GM21576 (cell line): ENCODE measurements around the gene ACACB.
"Not testable (repeated sequence)": the region's sequence is repeated elsewhere in the genome, so short reads cannot be mapped to it uniquely, and the experiment has no call there.

Experiments used
- ATAC-seq: cut with Tn5 transposase; IDR thresholded peaks from one replicate; pipeline ENCODE4 v1.9.1; 2021; ENCODE audit warnings: mild to moderate bottlenecking, moderate library complexity; ENCODE audit not compliant: unreplicated experiment

The ACACB gene

DNA sequence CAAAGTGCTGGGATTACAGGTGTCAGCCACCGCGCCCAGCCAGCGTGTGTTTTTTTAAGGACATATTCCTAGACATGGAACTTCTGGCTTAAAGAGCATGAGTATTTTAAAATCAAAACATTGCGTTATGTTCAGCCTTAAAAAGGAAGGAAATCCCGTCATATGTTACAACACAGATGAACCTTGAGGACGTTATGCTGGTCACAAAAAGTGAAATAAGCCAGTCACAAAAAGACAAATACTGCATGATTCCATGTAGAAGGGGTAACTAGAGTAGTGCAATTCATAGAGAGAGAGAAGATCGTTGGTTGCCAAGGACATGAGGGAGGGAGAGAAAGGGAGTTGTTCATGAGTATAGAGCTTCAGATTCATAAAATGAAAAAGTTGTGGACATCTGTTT, 53.9 kb downstream of the ACACB start:
- ATAC-seq = no peak

DNA sequence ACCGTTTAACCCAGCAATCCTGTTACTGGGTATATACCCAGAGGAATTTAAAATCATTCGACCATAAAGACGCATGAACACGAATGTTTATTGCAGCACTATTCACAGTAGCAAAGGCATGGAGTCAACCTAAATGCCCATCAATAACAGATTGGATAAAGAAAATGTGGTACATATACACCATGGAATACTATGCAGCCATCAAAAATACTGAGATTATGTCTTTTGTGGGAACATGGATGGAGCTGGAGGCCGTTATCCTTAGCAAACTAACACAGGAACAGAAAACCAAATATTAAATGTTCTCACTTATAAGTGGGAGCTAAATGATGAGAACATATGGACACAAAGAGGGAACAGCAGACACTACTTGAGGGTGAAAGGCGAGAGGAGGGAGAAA, 56.4 kb downstream of the ACACB start:
- not testable (repeated sequence) for ATAC-seq

DNA sequence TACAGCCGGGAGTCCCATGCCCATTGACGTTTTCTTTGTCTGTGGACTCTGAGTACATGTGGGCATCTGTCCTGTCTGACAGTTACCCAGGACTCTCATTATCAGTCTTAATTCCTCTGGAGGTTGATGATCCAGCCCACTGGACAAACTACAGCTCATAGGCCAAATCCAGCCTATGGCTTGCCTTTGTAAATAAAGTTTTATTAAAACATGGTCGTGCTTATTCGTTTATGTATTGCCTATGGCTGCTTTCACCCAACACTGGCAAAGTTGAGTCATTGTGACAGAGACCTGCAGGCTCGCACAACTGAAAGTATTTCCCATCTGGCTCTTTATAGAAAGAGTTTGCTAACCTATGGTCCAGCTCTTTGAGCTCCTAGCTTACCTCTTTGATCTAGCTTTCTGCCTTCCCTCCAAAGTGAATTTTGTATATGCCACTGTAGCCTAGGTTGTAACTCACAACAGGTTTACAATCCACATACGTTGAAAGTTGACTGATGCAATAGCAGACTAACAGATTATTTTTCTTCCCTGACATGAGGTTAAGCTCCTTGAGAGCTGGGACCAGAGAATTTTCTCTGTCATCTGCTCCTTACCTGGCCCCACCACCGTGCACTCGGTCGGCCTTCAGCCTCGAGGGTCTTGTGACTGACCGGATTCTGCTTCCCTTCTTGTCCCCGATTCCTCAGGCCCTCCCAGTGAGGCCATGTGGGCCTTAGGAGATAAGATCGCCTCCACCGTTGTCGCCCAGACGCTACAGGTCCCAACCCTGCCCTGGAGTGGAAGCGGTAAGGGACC, 57.3 kb downstream of the ACACB start:
- ATAC-seq = no peak

DNA sequence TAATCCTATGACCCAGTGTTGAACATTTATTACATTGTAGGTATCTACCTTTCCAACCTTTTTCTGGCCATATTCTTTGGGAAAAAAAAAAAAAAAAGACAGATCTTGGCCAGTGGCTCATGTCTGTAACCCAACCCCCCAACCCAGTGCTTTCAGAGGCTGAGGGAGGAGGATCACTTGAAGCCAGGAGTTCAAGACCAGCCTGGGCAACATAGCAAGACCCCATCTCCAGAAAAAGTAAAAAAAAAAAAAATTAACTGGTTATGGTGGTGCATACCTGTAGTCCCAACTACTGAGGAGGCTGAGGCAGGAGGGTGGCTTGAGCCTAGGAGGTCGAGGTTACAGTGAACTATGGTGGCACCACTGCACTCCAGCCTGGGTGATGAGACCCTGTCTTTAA, 58.1 kb downstream of the ACACB start:
- ATAC-seq = no peak

DNA sequence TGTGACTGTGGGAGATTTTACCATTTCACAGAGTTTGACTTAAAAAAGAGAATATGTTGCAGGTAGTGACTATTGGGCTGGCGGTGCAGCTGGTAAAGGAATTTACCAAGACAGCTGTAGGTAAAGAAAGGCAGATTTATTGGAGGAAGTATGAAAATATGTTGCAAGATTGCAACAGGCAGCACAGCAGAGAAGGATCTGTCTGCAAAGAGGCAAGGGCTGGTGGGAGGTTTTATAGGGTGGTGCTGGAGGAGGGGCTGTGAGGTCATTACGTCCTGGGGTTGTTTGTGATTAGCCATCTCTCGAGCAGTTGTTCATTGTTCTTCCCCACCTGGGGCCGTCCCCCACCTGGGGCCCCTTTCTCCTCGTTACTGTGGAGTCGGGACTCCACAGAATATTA, 62.1 kb downstream of the ACACB start:
- no peak for ATAC-seq

DNA sequence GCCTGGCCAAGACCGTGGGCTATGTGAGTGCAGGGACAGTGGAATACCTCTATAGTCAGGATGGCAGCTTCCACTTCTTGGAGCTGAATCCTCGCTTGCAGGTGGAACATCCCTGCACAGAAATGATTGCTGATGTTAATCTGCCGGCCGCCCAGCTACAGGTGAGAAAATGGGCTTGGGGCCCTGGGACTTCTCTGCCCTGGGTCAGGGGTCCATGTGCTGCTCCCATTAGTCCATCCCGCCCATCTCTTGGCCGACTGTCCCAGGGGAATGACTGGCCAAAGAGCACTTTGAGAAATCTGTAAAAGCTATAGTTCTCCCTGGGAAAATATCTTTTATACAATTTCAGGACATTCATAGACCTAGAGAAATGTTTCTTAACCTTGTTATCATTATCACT, 63.5 kb downstream of the ACACB start:
- no peak for ATAC-seq

DNA sequence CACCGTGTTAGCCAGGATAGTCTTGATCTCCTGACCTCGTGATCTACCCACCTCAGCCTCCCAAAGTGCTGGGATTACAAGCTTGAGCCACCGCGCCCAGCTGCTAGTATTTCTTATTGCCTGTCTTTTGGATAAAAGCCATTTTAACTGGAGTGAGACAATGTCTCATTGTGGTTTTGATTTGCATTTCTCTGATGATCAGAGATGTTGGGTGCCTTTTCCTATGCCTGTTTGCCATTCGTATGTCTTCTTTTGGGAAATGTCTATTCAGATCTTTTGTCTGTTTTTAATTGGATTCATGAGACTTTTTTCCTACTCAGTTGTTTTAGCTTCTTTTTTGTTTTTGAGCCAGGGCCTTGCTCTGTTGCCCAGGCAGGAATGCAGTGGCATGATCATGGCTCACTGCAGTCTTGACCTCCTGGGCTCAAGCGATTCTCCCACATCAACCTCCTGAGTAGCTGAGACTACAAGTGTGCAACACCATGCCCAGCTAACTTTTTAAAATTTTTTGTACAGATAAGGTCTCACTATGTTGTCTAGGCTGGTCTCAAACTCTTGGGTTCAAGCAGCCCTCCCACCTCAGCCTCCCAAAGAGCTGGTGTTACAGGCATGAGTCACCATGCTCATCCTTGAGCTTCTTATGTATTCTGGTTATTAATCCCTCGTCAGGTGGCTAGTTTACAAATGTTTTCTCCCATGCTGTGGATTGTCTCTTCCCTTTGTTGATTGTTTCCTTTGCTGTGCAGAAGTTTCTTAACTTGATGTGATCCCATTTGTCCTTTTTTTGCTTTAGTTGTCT, 65.9 kb downstream of the ACACB start:
- ATAC-seq = no peak

DNA sequence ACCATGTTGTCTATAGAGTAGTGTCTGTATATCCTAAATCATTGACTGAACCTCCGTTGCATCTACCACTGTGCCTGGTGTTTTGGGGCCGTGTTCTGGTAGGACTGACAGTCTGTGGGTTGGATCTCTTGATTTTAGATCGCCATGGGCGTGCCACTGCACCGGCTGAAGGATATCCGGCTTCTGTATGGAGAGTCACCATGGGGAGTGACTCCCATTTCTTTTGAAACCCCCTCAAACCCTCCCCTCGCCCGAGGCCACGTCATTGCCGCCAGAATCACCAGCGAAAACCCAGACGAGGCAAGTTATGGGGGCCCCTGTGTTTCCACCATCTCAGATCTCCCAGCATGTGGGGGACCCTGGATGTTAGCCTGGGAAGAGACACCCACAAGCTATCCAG, 69.1 kb downstream of the ACACB start:
- no peak for ATAC-seq

DNA sequence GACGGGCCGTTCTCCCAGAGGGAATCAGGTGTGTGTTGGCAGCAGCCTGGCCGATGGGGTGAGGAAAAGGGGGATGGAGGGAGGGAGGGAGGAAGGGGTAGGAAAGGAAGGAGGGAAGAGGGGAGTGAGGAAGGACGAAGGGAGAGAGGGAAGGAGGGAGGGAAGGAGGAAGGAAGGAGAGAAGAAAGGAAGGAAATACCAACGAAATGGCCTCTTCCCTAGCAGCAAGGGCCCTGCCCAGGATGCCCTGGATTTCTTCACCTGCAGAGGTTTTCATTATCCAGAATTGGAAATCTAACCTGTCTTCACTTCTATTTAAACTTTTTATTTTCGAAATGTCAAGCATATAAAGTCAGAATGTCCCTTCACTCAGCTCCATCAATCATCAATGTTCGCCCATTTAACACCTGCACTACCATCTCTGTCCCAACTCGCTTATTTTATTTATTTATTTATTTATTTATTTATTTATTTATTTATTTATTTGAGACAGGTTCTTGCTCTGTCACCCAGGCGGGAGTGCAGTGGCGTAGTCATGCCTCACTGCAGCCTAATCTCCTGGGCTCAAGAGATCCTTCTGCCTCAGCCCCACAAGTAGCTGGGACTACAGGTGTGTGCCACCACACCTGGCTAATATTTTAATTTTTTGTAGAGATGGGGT, 70.7 kb downstream of the ACACB start:
- ATAC-seq = no peak

DNA sequence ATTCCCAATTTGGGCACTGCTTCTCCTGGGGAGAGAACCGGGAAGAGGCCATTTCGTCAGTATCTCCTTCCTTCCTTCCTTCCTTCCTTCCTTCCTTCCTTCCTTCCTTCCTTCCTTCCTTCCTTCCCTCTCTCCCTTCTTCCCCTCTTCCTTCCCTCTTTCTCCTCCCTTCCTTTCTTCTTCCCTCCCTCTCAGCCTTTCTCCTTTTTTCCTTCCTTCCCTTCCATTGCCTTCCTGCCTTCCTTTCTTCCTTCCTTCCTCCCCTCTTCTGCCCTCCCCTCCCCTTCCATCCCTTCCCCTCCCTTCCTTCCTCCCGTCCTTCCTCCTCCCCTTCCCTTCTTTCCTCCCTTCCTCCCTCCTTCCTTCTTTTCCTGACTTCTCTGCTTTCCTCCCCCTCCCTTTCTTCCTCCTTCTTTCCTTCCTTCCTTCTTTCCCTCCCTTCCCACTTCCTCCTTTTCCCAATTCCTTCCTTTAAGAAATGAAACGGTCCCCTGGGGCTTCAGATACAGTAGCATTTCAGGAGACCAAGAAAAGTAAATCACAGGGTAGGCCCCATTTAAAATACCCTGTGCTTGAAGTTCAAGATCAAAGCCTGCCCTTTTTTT, 71.8 kb downstream of the ACACB start:
- ATAC-seq = no peak

DNA sequence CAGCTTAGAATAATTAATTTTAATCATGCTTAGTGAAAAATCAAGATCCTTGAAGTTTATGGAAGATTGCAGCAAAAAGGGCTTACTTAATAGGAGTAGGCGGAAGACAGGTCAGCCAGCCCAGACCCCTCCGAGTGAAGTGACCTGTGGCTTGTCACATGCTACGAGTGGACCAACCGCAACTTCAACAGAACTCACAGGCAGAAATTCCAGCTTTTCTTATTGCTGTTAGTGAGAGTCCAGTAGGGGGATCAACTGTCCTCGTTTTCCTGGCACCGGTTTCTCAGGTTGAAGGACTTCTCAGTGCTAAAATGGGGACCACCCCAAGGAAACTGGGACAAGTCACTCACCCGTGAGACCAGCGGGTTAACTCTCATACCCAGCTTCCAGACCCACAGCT, 72.9 kb downstream of the ACACB start:
- no peak for ATAC-seq

DNA sequence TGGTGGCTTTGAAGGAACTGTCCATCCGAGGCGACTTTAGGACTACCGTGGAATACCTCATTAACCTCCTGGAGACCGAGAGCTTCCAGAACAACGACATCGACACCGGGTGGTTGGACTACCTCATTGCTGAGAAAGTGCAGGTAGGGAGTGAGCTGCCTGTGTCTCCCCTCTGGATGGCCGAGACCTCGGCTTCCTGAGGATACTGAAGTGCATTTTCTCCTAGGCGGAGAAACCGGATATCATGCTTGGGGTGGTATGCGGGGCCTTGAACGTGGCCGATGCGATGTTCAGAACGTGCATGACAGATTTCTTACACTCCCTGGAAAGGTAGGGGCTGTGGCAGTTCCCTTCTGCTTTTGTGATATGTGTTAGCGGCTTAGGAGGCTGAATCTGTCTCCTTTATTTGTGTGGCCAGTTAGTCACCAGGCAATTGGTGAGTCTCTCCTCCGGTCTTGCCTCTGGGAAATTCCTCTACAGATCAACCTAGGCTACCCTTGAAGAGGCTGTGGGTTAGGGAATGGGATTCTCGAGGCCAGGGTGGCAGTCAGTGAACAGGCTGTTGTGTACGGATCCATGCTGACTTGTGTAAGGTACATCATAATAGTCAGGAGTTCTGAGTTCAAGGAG, 75.3 kb downstream of the ACACB start:
- no peak for ATAC-seq

DNA sequence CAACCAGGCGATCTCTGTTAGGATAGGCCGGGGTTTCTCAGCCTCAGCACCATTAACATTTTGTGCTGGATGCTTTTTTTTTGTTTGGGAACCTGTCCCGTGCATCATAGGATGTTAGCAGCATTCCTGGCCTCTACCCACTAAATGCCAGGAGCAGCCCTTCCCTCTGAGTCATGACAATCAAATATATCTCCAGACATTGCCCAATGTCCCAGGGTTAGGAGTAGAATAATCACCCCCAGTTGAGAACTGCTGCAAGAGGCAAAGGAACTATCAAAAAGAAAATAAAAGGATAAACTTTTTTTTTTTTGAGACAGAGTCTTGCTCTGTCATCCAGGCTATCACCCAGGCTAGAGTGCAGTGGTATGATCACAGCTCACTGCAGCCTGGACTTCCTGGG, 76.0 kb downstream of the ACACB start:
- ATAC-seq = no peak

DNA sequence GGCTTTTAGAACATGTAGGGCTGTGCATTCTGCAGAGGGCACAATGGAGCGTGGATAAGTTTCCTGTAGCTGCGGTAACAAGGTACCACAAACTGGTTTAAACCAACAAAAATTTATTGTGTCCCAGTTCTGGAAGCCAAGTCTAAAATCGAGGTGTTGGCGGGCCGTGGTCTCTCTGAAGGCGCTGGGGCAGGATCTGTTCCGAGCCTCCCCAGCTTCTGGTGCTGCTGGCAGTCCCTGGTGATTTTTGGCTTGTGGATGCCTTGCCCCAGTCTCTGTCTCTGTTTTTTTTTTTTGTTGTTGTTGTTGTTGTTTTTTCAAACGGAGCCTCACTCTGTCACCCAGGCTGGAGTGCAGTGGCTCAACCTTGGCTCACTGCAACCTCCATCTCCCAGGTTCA, 77.5 kb downstream of the ACACB start:
- no peak for ATAC-seq

DNA sequence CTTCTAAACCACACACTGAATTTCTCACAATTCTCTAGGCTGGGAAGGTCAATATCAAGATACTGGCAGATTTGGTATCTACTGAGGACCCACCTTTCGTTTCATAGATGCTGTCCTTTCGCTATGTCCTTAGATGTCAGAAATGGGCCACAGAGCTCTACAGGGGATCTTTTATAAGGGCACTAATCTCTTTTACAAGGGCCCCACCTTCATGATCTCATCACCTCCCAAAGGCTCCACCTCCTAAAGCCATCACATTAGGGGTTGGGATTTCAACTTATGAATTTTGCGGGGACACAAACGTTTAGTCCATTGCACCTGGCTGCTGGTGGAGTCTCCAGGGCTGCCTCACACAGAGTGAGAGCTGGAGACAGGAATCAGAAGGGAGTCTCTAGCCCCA, 79.9 kb downstream of the ACACB start:
- no peak for ATAC-seq

DNA sequence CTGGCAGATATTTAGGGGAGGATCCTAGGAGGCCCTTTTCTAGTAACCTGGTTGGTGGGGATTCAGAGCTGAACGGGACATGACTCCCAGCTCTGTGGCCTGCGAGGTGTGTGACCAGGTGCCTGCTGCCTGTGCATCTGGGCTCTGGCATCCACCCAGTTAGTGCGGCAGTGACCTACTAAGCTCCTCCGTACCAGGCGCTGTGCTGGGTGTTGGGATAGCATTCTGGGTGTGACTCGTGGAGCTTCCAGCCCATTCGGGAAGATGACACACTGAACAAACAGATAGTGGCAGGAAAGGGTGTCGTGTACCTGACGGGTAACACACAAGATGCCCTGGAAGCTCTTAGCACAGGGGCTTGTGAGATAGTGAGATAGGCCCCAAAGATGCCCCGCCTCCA, 80.9 kb downstream of the ACACB start:
- ATAC-seq = no peak

DNA sequence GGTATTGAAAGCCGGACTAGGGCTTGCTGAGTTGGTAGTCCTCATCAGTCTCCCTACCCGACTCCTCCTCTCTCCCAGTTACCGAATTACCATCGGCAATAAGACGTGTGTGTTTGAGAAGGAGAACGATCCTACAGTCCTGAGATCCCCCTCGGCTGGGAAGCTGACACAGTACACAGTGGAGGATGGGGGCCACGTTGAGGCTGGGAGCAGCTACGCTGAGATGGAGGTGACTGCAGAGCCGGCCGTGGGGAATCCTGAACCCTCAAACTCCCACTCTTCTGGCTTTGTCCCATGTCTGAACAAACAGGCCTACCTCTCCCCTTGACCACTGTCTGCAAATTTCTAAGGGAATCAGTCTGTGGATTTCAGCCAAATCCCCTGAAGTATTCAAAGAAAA, 82.9 kb downstream of the ACACB start:
- no peak for ATAC-seq

DNA sequence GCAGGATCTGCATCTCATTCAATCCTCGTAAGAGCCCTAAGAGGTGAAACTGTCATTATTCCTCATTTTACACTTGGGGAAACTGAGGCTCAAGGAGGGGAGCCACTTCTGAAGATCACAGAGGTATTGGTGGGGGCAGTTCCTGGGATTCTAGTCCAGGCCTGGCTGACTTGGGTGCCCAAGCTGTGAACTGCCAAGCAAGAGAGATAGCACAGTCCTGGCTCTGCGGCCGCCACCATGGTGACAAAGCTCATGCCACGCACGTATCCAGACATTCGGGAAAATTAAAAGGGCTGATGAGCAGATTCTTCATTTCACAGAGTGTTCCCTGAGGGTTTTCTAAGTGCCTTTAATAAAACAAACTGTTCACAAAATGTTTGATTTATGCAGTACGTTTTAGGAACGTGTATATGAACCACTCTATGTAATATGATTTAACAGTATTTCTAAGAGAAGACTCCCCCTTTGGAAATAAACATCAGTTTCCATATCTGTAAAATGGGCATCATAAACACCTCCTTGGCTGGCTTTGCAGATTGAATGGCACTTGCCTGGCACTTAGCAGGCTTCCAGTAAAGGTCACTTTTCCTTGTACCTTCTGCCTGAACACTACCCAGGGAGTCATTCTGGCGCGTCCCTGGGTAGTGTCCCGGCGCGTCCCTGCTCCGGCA, 84.6 kb downstream of the ACACB start:
- no peak for ATAC-seq

DNA sequence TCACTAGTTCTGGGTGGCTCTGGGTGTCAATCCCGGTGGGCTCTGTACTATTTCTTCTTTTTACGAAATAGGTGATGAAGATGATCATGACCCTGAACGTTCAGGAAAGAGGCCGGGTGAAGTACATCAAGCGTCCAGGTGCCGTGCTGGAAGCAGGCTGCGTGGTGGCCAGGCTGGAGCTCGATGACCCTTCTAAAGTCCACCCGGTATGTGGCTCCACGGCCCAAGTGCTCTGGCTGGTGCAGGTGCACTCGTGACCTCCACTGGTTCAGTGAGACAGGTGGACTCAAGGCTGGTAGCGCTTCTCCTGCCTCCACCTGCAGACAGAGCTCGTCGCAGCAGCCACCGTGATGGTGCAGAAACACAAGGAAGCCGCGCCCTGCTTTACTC, 85.1 kb downstream of the ACACB start:
- ATAC-seq = no peak

DNA sequence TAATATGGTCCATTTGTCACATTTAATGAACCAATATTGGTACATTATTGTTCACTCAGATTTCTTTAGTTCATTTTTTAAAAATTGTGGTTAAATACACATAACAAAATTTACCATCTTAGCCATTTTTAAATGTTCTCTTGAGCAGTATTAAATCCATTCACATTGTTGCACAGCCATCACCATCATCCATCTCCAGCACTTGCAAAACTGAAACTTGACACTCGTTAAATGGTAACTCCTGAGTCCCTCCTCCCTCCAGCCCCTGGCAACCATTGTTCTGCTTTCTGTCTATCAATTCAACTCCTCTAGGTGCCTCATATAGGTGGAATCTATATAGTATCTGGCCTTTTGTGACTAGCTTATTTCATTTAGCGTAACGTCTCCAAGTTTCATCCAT, 86.4 kb downstream of the ACACB start:
- no peak for ATAC-seq

DNA sequence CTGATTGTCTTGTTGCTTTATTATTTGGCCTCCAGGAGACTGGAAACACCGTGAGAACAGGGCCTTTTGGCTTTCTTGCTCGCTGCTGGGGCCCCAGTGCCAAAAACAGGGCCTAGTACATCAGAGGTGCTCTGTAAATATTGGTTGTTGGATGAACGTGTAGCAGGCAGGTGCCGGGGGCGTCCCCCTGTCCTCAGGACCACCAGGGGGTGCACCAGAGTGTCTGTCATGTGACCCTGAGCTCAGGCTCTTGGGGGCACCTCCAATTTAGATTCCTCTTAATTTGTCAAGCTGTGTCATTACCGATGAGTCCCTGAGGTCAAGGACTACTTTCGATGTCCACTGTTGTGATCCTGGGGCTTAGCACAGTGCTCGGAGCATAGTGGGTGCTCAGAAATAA, 87.1 kb downstream of the ACACB start:
- no peak for ATAC-seq
